Mesenteric fat pad (tissue), 1 donor: ENCODE measurements around the gene PRODH. TPM values are rescaled to one million over a fixed set of nuclear protein-coding genes. Genes with fewer than 3 reads are reported as not detected.
"Not testable (repeated sequence)": the region's sequence is repeated elsewhere in the genome, so short reads cannot be mapped to it uniquely, and the experiment has no call there.

ENCODE experiments used
- DNase-seq: peaks from one replicate; pipeline ENCODE4 v3.0.0-alpha.2; 2020; ENCODE audit warnings: low spot score
- total RNA-seq: library from RNA; stranded (reverse); fragmentation: NEBNext Ultra II Directional; extraction: Animal tissue kit (Norgen Biotek cat#: 25700); gene quantifications from one replicate; pipeline ENCODE4 v1.2.1, GENCODE V29; 2021
- donor health status: DM: yes; HTN: yes; CAD: no.

The PRODH gene
- total RNA-seq, 1 donor from 2014 or later: 2.5 TPM

- DNase-seq: no peak
Observed at GRCh38 chr22:18968011-18968749, 32.1 kb upstream of the PRODH start.

- not testable (repeated sequence) for DNase-seq
Observed at GRCh38 chr22:18967391-18968010, 31.4 kb upstream of the PRODH start.

- DNase-seq: no peak
Observed at GRCh38 chr22:18966748-18967147, 30.7 kb upstream of the PRODH start.

- no peak for DNase-seq
Observed at GRCh38 chr22:18965526-18966421, 29.7 kb upstream of the PRODH start.

GRCh38 chr22:18964501-18965265 is 28.6 kb upstream of the PRODH start:
- DNase-seq: not testable (repeated sequence)

GRCh38 chr22:18964051-18964450 is 28.0 kb upstream of the PRODH start:
- not testable (repeated sequence) for DNase-seq

- no peak for DNase-seq
Observed at GRCh38 chr22:18962308-18962635, 26.2 kb upstream of the PRODH start.

GRCh38 chr22:18961632-18962307 is 25.7 kb upstream of the PRODH start:
- DNase-seq: not testable (repeated sequence)

- DNase-seq: not testable (repeated sequence)
Observed at GRCh38 chr22:18961201-18961600, 25.1 kb upstream of the PRODH start.

GRCh38 chr22:18960166-18960820 is 24.2 kb upstream of the PRODH start:
- not testable (repeated sequence) for DNase-seq

- not testable (repeated sequence) for DNase-seq
Observed at GRCh38 chr22:18959741-18960140, 23.6 kb upstream of the PRODH start.

GRCh38 chr22:18959266-18959665 is 23.2 kb upstream of the PRODH start:
- not testable (repeated sequence) for DNase-seq

GRCh38 chr22:18958738-18959137 is 22.6 kb upstream of the PRODH start:
- DNase-seq: not testable (repeated sequence)

- DNase-seq: not testable (repeated sequence)
Observed at GRCh38 chr22:18958321-18958705, 22.2 kb upstream of the PRODH start.

GRCh38 chr22:18957621-18958320 is 21.7 kb upstream of the PRODH start:
- DNase-seq: peak; percentile 64

GRCh38 chr22:18956956-18957355 is 20.9 kb upstream of the PRODH start:
- DNase-seq: peak; percentile 59

GRCh38 chr22:18956121-18956895 is 20.2 kb upstream of the PRODH start:
- peak; percentile 75 for DNase-seq

GRCh38 chr22:18955696-18956095 is 19.6 kb upstream of the PRODH start:
- DNase-seq: no peak
